HG03571 (cell line): ENCODE data around the gene IQCH.

Experiments
- ATAC-seq: cut with Tn5 transposase; IDR thresholded peaks from one replicate; pipeline ENCODE4 v1.9.1; 2021; ENCODE audit not compliant: unreplicated experiment

Gene IQCH

DNA sequence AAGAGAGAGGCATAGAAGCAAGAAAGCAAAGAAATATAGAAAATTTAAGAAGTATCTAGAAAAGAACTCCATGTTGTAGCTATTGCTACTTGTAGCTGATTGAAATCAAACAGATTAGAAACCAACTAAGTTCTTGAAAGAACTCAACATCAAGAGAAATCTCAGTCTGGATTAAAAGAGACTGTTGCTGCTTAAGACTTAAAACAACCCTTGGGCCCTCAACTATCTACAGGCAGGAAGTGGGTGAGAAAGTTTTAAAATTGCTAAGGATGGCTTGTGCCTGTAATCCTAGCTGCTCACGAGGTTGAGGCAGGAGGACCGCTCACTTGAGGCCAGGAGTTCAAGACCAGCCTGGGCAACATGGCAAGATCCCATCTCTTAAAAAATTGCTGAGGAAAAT, 227.1 kb downstream of the IQCH start:
- no peak for ATAC-seq

DNA sequence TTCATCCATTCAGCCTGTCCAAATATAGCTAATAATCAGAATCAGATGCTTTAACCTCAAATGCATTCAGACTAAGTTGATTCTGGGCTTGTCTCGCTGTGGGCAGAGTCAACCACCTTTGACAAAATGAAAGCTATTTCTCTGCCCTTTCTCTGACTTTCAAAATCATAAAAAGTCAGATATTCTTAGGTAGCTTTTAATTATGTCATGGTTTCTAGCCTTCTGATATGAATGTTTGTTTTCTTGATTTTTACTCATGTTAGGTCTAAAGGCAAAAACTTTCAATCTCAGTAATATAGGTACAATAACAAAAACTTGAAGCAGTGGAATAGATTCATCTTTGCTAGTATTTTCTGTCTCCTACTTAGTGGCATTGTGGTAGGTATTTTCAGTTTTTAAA, 241.0 kb downstream of the IQCH start:
- ATAC-seq = no peak

DNA sequence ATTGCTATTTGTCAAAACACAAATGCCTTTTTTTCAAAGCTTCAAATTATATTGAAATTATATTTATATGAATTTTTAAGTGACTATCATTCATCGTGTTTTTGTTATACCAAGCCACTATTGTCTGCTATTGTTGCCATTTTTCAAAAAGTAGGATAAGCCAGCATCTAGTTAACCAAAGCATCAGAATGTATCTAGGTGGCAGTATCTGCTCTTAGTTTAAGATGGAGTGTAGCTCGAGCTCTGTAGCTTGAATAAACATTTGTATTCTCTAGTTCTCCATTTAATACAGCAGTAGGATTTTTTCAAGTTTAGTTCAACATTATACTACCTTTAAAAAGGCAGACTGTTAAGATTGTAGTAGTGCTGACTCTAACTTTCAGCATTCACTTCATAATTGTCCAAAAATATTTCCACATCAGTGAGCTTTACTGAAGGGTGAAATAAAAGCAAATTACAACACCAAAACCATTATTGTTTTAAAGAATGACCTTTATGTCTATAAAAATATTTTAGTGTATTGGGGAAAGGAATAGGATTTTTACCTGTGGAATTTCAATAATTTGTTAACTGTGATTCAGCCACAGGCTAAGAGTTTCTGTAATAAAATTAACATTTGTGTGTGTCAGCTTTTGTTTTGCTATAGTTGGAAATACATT, 246.7 kb downstream of the IQCH start:
- no peak for ATAC-seq

- no peak for ATAC-seq
These were observed 247.4 kb downstream of the IQCH start for GRCh38 chr15:67501836-67502461.

GRCh38 chr15:67504056-67504455, 249.5 kb downstream of the IQCH start:
- ATAC-seq = no peak

DNA sequence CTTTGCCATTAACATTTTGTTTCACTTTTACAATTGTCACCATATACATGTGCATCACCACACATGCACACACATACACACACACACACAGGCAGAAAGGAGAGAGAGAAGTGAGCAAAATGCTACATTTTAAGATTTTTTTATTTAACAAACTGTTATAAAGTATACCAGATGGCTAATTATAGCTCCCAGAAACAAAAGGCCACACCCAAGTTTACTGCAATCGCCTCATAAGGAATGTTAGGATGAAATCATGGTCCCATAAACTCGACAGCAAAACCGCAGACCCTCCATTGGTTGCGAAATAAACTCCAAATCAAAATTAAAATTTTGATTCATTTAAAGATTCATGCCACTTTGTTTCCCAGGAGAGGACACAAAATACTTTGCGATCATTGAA, 250.2 kb downstream of the IQCH start:
- no peak for ATAC-seq

DNA sequence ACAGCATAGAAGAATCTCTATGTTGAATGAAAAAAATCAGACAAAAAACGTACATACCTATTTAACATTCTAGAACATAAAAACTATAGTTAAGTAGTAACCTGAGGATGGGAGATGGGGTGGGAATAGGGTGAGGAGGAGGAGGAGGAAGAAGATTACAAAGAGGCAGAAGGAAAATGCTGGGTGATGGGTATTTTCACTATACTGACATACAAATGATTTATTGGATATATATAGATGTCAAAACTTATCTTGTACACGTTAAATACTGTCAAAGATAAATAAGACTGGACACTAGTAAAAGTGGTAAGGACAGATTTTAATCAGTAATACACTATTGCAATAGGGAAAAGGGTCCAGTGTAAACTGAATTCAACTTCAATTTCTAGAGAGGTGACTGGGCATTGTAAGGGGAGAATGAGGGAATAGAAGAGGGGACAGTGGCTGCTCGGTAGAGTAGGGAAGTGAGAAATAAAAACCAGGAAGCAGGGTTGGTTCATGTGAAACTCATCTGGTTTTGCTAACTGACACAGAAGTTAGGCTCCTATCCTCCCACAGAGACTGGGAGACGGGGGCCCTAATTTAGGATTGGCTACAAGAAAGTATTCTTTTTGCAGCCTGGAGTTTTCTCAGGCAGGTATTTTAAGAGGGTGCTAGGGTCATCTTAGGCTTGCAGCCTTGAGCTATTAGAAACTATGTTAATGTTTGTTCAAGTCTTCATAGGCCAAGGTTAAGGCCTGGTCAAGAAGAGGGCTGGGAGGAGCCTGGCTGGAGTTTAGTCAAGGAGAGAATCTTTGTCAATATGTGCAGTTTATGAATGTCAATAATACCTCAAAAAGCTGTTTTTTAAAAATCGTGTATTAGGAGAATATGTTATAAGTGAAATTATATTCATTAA, 251.3 kb downstream of the IQCH start:
- ATAC-seq = no peak

DNA sequence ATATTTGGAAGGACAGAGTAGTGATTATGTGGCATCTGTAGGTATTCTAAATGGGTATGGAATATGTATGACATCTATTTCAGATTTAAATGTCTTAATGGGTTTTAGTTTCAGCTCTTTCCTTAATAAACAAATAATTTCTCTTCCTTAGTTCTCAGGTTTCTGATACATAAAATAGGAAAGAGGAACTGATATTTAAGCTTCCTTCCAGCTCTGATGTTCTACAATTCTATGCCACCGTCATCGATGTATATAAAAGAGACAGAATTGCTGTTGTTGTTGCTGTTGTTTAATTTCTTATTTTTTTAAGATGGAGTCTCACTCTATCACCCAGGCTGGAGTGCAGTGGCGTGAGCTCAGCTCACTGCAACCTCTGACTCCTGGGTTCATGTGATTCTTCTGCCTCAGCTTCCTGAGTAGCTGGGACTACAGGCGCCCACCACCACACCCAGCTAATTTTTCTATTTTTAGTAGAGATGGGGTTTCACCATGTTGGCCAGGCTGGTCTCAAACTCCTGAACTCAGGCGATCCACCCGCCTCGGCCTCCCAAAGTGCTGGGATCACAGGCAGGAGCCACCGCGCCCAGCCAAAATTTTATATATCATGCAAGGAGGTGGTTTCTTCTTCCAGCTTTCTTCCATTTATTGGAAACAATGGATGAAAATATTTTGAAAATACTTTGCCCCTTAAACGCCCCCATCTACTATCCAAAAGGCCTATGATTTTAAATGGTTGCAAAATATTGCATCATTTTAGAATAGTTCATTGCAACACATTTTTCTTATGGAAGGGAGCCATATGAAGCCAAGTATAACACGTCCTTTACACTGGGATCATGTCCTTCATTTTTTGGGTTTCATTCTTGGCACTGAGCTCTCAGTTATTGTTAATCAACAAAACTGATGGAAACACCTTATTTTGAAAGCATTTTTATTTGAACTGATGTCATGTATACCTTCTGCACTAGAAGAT, 252.5 kb downstream of the IQCH start:
- ATAC-seq = no peak

DNA sequence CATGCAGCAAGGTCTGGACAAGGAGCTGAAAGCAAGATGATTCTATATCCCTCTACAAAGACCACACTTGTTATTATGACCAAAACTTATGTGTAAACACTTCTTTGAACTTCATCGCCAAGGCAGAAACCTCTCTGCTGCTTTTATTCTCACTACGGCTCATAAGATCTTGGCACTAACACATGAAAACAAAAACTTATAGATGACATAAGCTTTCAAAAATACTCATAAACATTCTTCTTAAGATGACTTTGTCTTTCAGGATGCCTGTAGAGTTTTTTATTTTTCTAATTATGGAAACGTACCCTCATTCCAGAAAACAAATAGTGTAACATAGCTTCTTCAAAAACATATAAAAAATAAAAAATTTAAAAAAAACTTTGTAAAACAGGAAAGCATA, 253.8 kb downstream of the IQCH start:
- ATAC-seq = no peak

- ATAC-seq = no peak
These were observed 255.3 kb downstream of the IQCH start for GRCh38 chr15:67509918-67510317.

GRCh38 chr15:67510597-67511190, 256.1 kb downstream of the IQCH start:
- no peak for ATAC-seq

DNA sequence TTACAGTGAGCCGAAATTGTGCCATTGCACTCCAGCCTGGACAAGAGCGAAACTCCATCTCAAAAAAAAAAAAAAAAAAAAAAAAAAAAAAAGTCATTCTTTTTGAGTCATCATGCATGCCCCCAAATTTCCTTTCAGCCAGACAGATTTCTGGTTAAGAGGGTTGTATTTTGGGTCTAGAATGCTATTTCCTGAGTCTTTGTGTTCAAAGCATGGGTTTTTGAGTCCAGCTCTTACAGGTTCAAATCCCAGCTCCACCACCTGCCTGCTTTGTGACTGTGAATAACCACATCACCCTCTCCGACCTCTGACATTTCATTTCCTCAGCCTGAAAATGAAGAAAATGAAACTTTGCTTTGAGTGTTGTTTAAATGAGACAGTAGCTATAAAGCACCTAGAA, 257.0 kb downstream of the IQCH start:
- ATAC-seq = no peak

GRCh38 chr15:67512140-67512539, 257.6 kb downstream of the IQCH start:
- no peak for ATAC-seq

DNA sequence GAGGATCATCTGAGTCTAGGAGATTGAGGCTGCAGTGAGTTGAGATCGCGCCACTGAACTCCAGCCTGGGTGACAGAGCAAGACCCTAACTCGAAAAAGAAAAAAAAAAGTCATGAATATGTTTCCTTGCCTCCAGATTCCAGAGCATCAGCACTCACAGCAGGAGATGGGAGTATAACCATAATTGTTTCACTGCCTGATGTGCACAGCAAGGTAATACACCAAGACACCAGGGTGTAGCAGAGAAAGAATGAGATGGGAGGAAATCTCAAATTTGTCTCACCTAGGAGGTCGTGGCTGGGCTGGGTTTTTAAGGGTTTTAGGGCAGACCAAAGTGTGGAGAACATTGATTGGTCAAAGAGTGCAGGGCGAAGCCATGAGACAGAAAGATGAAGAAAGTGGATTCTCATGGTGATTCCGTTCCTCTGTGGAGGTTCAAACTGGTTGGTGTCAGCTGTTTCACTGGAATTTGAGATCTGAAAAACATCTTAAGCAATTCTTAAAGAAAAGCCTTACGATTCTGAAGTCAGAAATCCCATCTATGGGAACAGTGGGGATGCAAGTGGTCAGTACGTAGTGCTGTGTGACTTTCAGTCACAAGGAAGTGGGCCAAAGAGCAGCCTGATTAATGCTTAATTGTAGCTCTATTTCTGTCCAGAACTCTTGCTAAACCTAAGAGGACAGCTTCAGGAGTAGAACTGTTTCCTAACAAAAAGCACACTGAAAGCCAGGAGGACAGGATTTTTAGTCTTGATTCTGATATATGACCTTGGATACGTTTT, 258.5 kb downstream of the IQCH start:
- ATAC-seq = no peak

DNA sequence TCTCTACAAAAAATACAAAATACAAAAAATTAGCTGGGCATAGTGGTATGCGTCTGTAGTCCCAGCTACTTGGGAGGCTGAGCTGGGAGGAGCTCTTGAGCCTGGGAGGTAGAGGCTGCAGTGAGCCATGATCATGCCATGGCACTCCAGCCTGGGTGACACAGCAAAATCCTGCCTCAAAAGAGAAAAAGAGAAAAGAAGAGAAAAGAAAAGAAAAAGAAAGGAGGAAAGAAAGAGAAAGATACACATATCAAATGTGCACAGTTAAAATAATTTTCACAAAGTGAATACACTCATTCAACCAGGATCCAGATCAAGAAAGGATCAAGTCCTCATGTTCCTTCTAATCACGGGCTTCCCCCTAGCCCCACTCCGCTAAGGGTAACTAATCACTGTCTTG, 260.5 kb downstream of the IQCH start:
- ATAC-seq = no peak

DNA sequence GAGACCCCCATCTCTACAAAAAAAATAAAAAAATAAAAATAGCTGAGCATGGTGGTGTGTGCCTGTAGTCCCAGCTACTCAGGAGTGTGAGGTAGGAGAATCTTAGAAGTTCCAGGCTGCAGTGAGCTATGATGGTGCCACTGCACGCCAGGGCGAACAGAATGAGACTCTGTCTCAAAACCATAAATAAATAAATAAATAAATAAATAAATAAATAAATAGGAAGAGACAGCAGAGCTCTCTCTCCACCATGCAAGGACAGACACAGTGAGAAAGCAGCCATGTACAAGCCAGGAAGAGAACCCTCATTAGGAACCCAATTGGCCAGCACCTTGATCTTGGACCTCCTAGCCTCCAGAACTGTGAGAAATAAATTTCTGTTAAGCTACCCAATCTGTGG, 261.0 kb downstream of the IQCH start:
- ATAC-seq = no peak

DNA sequence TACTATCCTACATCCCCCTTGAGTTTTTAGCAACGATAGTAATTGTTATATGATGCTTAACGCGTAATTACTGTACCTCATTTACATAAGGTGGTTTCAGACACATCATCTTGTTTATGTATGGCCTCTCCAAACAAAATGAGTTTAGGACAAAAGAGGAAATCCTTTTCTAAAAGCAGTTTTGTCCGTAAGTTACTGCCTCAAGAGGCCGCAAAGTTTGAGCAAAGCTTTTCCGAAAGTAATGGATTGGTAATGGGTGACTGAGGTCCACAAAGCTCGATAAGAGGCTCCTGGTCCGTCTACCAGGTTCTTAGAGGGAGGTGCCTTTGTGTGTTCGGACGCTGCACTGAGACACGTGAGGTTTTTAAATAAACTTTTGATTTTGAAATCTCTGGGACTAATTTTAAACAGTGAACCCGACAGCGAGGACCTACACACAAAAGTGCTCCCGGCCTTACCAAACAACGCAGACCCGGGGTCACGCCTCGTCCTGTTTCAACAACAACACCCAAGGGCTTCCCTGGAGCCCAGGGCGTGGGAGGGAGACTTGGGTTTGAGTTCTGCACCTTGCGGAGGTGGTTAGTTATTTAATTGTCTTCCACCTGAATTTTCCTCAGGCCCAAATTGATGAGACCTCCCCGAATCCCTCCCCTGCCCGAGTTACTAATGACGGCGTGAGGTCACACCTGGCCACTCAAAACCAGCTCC, 265.9 kb downstream of the IQCH start:
- no peak for ATAC-seq

GRCh38 chr15:67521029-67521782, 266.6 kb downstream of the IQCH start, which contains the start of gene C15orf61:
Gene C15orf61, plus strand, starts transcription at chr15:67521131. Its CDS starts 118 bp downstream, at chr15:67521249.
- peak; percentile 73 for ATAC-seq
